COLO668 (cell line): ENCODE data around the gene GRID2IP.
"Not testable (repeated sequence)": the region's sequence is repeated elsewhere in the genome, so short reads cannot be mapped to it uniquely, and the experiment has no call there.

Source experiments
- DNase-seq: peaks from one replicate; lab custom pipeline; 2025; ENCODE audit not compliant: unreplicated experiment; lab: John Stamatoyannopoulos, UW

Gene GRID2IP

GRCh38 chr7:6453734-6454133, 97.5 kb downstream of the GRID2IP start:
- no peak for DNase-seq

- no peak for DNase-seq
Observed at GRCh38 chr7:6451224-6451705, 100.0 kb downstream of the GRID2IP start.

- DNase-seq, result not testable (repeated sequence)
Observed at GRCh38 chr7:6450591-6450990, 100.7 kb downstream of the GRID2IP start.

DNA sequence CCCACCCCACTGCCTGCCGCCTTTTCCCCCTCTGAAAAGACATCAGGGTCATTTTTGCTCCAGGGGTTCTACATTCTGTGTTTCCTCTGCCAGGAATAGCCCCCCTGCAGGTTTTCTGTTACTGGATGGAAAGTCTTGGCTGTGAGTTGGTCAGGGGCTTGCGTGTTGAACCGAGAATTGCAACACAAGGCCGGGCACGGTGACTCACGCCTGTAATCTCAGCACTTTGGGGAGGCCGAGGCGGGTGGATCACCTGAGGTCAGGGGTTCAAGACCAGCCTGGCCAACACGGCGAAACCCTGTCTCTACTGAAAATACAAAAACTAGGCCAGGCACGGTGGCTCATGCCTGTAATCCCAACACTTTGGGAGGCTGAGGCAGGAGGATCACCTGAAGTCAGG, 101.4 kb downstream of the GRID2IP start:
- not testable (repeated sequence) for DNase-seq

GRCh38 chr7:6448943-6449543, 102.2 kb downstream of the GRID2IP start:
- DNase-seq, result no peak

GRCh38 chr7:6447581-6448199, 103.6 kb downstream of the GRID2IP start, which contains the start of gene DAGLB:
Gene DAGLB (minus strand): TSS chr7:6447954. CDS start chr7:6447842, 112 bp downstream.
- DNase-seq, result peak; percentile 99
